ENCODE results near the gene ACP1.

ACP1 gene

DNA sequence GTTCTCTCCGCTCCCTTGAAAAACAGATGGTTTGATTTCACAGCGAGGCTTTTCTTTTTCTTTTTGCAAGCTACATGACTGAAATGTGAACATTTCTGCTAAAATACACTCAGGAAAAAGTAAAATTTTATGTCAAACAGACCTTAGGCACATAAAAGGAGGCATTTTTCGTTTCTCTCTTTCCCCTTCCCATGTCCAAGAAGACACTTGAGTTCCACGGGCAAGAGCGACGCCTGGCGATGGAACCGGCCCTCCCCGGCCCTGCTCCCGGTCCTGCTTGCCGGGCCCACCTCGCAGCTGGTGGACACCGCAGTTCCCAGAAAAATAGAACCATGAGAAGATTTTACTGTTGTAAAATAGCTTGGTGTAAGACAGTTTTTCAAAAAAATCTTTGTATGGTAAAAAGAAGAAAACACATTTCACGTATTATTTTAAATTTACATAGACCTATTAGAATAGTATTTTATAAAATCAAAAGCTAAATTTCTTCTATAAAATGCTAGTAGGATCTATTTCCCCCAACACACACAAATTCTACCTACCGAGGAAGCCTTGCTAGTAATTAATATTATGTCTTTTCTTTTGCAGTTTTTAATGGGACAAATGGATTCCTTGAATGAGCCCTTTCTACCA is 25.5 kb downstream of the ACP1 start:
- no peak for TF ChIP-seq EZH2 (IDR thresholded peaks at IDR 0.05; ENCODE audit: borderline replicate concordance, low read depth, low read length, severe bottlenecking)
- TF ChIP-seq, protein P1, sequence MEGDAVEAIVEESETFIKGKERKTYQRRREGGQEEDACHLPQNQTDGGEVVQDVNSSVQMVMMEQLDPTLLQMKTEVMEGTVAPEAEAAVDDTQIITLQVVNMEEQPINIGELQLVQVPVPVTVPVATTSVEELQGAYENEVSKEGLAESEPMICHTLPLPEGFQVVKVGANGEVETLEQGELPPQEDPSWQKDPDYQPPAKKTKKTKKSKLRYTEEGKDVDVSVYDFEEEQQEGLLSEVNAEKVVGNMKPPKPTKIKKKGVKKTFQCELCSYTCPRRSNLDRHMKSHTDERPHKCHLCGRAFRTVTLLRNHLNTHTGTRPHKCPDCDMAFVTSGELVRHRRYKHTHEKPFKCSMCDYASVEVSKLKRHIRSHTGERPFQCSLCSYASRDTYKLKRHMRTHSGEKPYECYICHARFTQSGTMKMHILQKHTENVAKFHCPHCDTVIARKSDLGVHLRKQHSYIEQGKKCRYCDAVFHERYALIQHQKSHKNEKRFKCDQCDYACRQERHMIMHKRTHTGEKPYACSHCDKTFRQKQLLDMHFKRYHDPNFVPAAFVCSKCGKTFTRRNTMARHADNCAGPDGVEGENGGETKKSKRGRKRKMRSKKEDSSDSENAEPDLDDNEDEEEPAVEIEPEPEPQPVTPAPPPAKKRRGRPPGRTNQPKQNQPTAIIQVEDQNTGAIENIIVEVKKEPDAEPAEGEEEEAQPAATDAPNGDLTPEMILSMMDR (IDR thresholded peaks at IDR 0.05; ENCODE audit: borderline replicate concordance, extremely low read depth, low read length, poor library complexity, severe bottlenecking), result no peak
- H3K27me3 ChIP-seq (ENCODE audit: insufficient read depth, low read length, poor library complexity), result no peaks in the 10 kb centered on the region
- no peak overlapping the region for H3K4me2 ChIP-seq (ENCODE audit: insufficient read depth, low read length)
- no peak overlapping the region for H3K27ac ChIP-seq (ENCODE audit: low read length)
- no peak for DNase-seq
- H3K79me2 ChIP-seq (ENCODE audit: insufficient read depth, low read length), result no peaks in the 10 kb centered on the region
- no peaks in the 10 kb centered on the region for H3K4me1 ChIP-seq (ENCODE audit: insufficient read depth, low read length)
- no peak overlapping the region for H3K9ac ChIP-seq (ENCODE audit: low read depth, low read length)
- H4K20me1 ChIP-seq (ENCODE audit: insufficient read depth, low read length), result 0 out of 2 replicates have a peak, but pooled peaks cover 4% of the 10 kb centered on the region
- H3K4me3 ChIP-seq (ENCODE audit: low read depth in 1 of 2, low read length in 2 of 2), result no peak overlapping the region
- H3K9me3 ChIP-seq (ENCODE audit: insufficient read depth, low read length, severe bottlenecking), result no peaks in the 10 kb centered on the region
- ATAC-seq (ENCODE audit: insufficient read depth, low read depth), result no peak
- no peak overlapping the region for H2AFZ ChIP-seq (ENCODE audit: low read depth, low read length)
- peaks cover 4% of the 10 kb centered on the region; the same call in 1 of the 2 replicates for H3K36me3 ChIP-seq (ENCODE audit: insufficient read depth, low read length)

DNA sequence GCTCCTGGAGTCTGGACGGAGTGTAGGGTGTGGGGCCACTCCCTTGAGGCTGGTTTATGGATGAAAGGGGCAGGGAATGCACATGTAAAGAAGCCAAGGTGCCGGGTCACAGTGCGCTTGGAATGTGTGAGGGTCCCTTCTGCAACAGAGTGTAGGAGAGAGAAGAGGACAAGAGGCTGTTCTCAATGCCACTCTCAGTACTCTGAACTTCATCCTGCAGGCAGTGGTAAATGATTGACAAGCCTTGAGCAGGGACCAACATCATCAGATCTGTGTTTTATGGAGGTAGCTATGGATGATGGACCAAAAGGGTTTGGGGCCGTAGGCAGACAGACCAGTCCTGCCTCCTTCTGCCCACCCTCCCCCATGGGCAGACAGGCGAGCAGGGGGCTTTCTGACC is 30.3 kb downstream of the ACP1 start:
- ATAC-seq (ENCODE audit: insufficient read depth, low read depth) (no peak), DNase-seq (no peak)
- no peak overlapping the region for H3K9ac ChIP-seq (ENCODE audit: low read depth, low read length)
- H3K27me3 ChIP-seq (ENCODE audit: insufficient read depth, low read length, poor library complexity), result no peaks in the 10 kb centered on the region
- peaks cover 4% of the 10 kb centered on the region; the same call in 1 of the 2 replicates for H3K36me3 ChIP-seq (ENCODE audit: insufficient read depth, low read length)
- H3K4me3 ChIP-seq (ENCODE audit: low read depth in 1 of 2, low read length in 2 of 2), result no peak overlapping the region
- H4K20me1 ChIP-seq (ENCODE audit: insufficient read depth, low read length), result no peaks in the 10 kb centered on the region
- H3K4me1 ChIP-seq (ENCODE audit: insufficient read depth, low read length), result no peaks in the 10 kb centered on the region
- H3K9me3 ChIP-seq (ENCODE audit: insufficient read depth, low read length, severe bottlenecking), result no peaks in the 10 kb centered on the region
- TF ChIP-seq EZH2 (IDR thresholded peaks at IDR 0.05; ENCODE audit: borderline replicate concordance, low read depth, low read length, severe bottlenecking), result no peak
- TF ChIP-seq, protein P1 (IDR thresholded peaks at IDR 0.05; ENCODE audit: borderline replicate concordance, extremely low read depth, low read length, poor library complexity, severe bottlenecking), result no peak
- H3K27ac ChIP-seq (ENCODE audit: low read length), result no peak overlapping the region
- H3K4me2 ChIP-seq (ENCODE audit: insufficient read depth, low read length), result no peak overlapping the region
- no peaks in the 10 kb centered on the region for H3K79me2 ChIP-seq (ENCODE audit: insufficient read depth, low read length)
- H2AFZ ChIP-seq (ENCODE audit: low read depth, low read length), result no peak overlapping the region

DNA sequence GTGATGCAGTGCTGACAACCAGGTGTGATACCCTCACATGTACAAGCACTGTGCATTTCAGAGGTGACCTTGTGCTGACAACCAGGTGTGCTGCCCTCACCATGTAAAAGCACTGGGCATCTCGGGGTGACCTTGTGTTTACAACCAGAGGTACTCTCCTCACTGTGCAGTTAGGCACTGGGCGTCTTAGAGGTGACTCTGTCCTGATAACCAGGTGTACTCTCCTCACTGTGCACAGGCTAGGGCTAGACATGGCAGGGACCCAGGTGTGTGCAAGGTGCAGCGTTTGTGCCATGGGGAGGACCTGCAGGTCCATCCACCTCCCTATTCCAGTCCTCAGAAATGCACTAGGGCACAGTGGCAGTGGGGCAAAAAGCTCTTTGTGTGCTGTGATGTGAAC is 31.6 kb downstream of the ACP1 start:
- Histone ChIP-seq H2AFZ (ENCODE audit: low read depth, low read length) (no peak overlapping the region), H3K9me3 (ENCODE audit: insufficient read depth, low read length, severe bottlenecking) (no peaks in the 10 kb centered on the region), H3K27me3 (ENCODE audit: insufficient read depth, low read length, poor library complexity) (no peaks in the 10 kb centered on the region), H4K20me1 (ENCODE audit: insufficient read depth, low read length) (no peaks in the 10 kb centered on the region), H3K27ac (ENCODE audit: low read length) (no peak overlapping the region), H3K36me3 (ENCODE audit: insufficient read depth, low read length) (peaks cover 4% of the 10 kb centered on the region; the same call in 1 of the 2 replicates), H3K4me1 (ENCODE audit: insufficient read depth, low read length) (no peaks in the 10 kb centered on the region), H3K9ac (ENCODE audit: low read depth, low read length) (no peak overlapping the region), H3K4me3 (ENCODE audit: low read depth in 1 of 2, low read length in 2 of 2) (no peak overlapping the region), H3K79me2 (ENCODE audit: insufficient read depth, low read length) (no peaks in the 10 kb centered on the region), H3K4me2 (ENCODE audit: insufficient read depth, low read length) (no peak overlapping the region)
- DNase-seq, result no peak
- TF ChIP-seq, protein P1 (IDR thresholded peaks at IDR 0.05; ENCODE audit: borderline replicate concordance, extremely low read depth, low read length, poor library complexity, severe bottlenecking), result no peak
- no peak for TF ChIP-seq EZH2 (IDR thresholded peaks at IDR 0.05; ENCODE audit: borderline replicate concordance, low read depth, low read length, severe bottlenecking)
- no peak for ATAC-seq (ENCODE audit: insufficient read depth, low read depth)
